HG03108 (cell line): Measurements from ENCODE around the gene PARD3B.

Experiments
- ATAC-seq: cut with Tn5 transposase; IDR thresholded peaks from one replicate; pipeline ENCODE4 v1.9.1; 2021; ENCODE audit warnings: moderate library complexity; ENCODE audit not compliant: unreplicated experiment

Gene PARD3B

DNA sequence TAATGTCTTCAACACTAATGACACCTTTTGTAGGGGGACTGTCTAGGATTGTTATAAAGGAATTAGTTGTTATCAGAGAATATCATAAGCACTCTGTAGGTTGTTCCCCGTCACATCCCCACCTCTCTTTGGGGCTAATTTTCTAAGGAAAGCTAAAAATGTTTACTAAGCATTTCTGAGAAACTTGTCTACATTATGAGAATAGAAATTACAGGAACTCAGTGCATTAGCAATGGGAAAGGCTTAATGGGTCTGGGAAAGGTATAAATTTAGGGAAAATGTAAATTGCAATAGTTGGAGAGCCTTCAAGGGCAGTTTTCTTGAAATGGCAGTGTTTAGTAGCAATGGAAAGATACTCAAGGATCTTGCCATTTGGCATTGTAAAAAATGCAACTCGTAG, 879.8 kb downstream of the PARD3B start:
- no peak for ATAC-seq

DNA sequence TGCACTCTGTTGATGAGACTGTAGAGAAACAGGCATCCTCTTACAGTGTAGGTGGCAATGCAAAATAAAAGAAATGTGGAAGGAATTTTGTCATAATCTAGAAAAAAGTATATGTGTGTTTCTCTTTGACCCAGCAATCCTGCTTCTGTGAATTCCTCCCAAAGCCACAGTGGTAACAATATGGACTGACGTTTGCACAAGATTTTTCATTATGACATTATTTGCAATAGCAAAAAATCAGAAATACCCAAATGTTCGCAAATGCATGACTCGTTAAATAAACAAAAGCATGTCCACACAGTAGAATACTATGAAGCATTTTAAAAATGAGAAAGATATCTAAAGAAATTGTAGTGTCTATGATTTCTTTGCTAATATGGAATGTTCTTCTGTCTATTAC, 881.8 kb downstream of the PARD3B start:
- no peak for ATAC-seq

DNA sequence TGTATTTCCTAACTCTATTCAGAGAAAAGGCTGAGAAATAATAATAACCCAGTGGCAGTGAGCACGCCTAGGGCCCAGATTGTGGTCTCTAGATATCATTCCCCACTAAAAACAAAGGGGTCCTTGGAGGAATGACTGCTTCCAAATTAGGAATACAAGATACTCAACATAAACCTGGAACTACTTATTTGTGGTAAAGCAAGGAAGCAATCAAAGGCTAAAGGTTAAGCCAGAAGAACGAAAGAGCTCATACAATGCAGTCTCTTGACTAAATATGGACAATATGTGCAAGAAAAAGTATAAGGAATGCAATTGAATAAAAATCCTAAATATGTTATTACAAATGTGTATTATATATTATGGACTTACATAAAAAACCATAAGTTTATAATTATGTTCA, 883.5 kb downstream of the PARD3B start:
- ATAC-seq = no peak

DNA sequence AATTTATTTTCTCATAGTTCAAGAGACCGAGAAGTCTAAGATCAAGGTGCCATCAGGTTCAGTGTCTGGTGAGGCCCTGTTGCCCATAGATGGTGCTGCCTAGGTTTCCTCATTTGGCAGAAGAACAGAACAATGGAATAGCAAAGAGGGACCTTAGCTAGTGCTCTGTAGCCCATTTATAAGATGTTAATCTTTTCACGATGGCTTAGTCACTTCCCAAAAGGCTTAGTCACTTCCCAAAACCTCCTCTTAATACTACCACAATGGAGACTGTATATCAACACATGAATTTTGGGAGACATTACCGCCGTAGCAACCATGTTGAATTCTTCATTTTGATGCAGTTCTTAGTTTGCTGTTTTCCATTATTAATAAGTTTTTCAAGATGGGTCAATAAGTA, 890.7 kb downstream of the PARD3B start:
- ATAC-seq = no peak

DNA sequence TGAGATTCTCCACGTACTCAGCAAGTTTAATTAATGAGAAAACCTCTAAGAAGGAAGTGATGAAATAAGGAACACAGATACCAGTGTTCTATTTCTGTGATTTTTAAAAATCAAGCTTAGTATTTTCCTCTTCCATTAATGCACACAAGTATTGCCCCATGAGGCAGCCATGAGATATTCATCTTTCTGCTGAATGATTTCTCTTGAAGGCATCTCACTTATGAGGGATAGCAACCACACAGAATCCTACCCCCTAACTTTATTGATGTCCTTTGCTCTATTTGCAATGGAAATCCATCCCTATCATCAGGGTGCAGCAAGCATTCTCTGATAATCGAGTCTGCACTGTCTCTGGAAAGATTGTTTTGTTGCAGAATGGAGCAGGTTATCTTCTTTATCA, 893.0 kb downstream of the PARD3B start:
- ATAC-seq = no peak

DNA sequence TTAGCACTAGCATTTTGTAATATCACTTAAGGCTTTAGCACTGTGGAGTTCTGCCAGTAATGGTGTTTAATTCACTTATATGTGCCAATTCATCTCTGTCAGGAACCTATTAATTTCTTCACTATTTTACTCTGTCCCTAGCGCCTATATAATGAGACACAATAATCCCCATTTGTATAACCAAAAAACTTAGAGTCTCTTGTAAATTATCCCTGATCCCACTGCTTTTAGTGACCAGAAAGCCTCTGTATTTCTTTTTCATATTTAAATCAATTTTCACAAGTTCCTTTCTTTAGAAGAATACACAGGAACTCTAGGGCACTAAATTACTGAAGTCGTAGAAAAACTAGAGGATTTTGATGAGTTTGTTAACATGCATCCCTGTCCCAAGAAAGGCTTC, 894.3 kb downstream of the PARD3B start:
- ATAC-seq = no peak

DNA sequence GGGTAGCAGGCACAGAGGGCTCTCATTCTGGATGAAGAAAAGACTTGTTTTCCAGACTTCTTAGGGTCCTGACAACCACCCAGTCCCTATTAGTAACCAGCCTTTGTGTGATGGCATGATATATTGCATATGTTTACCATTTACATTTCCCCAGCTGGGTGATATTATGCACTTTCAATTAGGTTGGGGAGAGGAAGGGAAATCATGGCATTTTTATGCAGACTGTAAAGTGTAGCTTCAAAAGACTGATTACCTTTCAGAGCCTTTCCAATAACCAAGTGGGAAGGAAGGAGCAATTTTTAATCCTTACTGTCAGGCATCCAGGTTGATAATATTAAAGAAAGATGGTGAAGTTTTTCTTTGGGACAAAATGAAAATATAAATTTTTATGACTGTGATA, 896.2 kb downstream of the PARD3B start:
- ATAC-seq = no peak

DNA sequence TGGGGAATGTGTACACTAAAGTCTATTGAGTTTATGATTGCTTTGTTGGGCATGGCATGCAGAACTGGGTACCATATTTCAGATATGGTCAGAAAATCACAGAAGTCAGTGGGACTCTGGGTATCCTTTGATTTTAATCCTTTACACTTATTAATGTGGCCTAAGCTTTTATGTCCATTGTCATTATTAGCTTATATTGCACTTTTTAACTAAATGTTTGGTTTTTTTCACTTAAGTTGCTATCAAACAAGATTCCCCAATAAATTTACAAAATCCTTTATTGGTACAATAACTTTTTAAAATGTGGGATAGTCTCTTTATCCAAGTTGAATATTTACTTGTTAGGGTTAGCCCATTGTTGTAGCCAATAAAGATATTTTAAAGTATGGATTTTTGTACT, 902.9 kb downstream of the PARD3B start:
- ATAC-seq = no peak

DNA sequence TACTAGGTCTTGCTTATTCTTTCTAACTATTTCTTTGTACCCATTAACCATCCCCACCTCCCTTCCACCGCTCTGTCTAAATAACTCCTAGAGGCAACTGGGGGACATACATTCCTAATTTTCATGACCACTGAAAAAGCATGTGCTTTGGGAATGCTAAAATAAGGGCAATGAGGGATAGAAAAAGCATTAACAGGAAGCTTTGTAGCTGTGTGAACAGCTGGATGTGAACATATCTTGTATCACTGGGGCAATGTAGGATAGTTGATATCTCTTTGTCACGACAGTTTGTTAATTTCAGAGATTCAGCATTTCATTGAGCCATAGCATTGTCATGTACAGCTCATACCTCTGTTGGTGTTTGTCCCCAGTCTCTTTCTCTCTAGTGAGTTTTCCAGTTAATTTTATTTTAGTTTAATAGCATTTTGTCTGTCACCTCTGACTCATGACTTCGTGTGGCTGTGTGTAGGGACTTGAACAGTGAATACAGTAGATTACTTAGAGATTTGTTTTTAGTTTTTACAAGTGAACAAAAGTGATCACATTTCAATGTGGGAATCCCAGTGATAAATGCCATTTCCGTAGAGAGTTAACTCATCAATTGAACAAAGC, 906.7 kb downstream of the PARD3B start:
- ATAC-seq = no peak

DNA sequence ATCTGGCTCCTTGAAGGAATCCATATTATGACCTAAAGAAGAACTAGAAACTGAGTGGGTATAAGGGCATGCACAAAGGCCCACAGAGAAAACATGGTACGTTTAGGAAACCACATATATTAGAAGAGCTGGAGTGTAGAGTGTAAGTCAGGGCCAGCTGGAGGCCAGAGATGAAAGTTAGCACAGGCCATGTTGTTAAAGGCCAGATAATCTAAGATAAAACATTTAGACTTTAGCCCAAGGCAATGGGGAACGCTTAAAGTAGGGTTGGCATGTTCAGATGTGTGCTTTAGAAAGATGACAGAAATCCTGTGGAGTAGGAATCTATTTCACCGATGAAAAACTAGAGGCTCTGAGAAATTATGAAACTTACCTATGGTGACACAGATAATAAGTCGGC, 907.9 kb downstream of the PARD3B start:
- ATAC-seq = no peak

DNA sequence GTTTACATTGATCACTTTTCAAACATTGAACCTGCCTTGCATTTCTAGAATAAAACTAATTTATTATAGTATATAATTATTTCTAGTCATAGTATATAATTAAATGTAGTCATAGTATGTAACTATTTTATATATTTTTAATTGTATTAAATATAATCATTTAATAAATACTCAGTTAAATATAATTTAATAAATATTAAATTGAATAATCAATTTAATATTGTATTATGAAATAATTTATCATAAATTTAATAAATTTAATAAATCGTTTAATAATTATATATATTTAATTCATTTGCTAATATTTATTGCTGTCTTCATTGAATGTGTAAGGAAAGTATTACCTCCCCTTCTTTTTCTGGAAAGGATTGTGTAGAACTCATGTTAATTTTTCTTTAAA, 911.4 kb downstream of the PARD3B start:
- ATAC-seq = no peak

DNA sequence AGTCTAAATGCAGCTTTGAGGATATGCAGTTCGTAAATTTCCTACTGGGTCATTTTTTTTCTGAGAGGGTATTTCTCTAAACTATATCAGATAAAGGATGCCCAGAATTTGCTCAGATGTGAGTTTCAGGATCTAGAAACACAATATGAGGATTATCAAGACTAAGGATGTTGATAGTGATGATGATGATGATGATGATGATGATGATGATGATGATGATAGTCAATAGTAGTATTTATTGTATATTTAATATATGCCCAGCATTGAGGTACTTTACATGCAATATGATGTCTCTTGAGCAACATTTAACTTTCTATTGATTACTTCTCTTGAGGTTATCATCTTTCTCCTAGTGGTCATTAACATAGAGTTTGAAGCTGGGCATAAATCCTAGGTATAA, 914.9 kb downstream of the PARD3B start:
- ATAC-seq = no peak

DNA sequence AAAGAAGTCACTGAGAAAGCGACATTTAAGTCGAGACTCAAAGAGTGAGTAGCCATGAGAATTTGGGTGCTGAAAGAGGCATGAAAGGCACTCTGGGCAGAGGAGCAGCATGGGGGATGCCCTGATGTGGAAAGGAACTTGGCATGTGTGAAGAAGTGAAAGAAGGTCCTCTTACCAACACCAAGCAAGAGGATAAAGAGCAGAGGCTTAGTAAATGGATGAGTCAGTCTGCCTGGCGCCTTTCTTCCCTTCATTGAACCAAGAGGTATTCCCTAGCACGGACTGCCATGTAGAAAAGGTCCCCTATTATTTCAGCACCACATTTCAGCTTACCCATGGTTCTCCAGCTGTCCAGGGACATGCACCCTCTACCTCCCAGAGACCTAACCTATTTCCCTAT, 915.9 kb downstream of the PARD3B start:
- no peak for ATAC-seq

DNA sequence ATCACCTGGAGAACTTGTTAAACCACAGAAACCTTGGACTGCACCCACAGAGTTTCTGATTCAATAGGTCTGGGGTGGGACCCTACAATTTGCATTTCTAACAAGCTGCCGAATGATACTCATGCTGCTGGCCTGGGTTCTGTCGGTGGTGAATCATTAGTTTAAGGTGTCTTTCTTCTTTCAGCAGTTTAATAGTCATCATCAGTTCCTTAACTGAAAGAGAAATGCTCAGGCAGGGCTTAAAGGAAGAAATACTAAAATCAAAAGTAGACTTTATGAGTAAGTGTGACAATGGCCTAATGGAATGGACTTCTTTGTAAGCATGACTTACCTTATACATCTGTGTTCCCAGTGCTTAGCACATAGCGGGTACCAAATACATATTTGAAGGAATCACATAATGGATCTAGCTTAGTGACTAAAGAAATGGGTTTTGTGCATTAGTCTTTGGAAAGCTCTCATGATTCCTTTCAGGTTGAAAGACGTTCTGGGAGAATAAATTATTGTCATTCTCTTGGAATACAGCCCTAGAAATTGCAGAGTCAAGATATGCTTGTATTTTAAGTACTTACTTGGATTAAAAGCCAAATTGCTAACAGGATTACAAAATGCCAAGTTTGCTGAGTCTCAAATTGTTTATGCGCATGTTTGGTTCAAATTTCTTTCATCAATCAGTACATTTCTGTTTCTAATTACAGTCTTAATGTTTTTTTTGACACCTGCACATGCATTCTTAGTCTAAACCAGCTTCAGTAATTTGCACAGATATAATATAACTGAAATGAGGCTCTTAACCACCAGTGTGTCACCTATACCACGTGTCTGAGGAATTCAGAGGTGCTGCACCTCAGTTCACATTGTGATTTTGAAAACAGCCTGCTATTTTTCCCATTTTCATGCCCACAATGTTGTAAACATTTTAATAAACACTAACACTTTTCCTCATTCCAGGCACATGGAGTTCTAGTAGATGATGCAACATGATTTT, 916.7 kb downstream of the PARD3B start:
- no peak for ATAC-seq

DNA sequence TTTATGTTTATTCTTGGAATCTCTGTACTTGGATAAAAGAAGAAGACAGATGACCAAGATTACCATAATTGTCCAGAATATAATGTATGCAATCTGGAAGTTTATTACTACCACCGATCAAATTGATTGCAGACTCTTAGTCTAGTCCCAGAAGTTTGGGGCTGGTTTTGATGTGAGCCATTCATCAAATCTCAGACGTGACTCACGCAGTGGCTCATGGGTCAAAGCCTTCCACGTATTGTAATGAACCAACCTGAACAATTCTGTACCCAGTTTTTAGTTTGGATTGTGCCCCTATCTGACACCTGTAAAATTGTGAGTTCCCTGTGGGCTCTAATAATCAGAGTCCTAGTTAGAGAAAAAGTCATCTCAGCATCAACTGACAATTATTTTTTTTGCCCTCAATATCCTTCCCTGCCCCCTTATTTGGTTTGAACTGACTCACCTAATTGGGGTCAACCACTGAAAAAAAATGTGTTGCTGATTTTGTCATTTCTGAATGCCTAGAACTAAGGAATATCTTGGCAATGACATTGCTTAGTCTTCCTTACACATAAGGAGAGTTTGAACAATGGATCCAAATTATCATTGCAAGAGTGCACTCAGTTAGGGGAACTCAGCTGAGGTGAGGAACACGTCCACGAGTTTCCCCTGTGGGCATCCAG, 917.5 kb downstream of the PARD3B start:
- no peak for ATAC-seq

DNA sequence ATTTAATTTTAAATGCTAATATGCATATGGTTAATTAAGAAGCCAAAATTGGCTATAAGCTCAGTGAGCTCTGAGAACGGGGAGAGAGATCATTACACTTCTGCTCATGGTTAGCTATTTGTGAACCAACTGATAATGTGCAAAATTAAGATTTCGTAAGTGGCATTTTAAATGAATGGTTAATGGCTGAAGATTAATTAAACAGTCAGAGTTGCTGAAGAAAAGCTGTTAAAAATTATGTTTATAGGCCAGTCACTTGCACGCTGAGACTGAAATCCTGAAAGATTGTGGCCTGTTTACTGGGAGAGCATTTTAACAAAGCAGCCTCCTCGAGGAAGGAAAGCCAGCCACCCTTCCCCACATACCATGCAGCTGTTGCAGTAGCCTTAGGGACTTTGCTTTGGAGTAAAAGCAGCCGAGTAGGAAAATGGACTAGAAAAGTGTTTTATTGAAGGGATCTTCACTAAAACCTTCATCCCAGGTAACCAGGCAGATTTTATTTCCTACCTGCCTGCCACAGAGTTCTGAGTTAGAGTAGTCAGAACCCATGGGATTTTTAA, 918.3 kb downstream of the PARD3B start:
- no peak for ATAC-seq

DNA sequence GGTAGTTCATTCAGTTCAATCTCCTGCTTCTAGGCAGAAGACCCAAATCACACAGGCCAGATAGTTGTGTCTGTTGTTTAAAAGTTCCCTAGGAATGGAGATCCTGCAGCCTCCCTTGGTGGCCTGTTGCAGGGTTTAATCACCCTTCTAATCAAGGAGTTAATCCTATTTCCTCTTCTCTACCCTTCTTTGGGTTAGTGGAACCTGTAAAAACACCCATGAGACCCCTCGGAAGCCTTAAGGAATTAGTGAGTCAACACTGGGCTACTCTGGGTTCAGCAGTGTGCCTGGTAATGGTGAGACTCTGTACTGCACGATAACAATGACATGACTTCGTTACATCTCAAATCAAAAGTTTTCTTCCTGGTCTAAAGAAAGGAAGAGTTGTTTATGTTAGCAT, 919.4 kb downstream of the PARD3B start:
- no peak for ATAC-seq

DNA sequence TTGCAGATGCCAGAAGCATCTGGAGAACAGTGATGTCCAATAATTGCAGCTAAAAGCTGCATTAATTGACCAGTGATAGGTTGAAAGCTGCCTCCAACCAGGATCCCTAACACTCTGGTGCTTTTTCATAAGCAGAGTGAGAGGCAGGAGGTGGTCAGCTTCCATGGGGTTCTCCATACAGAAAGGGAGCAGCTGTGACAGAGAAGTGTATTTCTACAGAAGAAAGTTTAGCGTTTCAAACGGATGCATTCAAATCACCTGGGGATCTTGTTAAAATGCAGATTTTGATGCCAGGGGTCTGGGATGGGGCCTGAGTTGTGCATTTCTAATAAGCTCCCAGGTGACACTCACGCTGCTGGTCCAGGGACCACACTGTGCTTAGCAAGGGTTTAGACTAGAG, 920.5 kb downstream of the PARD3B start:
- no peak for ATAC-seq

DNA sequence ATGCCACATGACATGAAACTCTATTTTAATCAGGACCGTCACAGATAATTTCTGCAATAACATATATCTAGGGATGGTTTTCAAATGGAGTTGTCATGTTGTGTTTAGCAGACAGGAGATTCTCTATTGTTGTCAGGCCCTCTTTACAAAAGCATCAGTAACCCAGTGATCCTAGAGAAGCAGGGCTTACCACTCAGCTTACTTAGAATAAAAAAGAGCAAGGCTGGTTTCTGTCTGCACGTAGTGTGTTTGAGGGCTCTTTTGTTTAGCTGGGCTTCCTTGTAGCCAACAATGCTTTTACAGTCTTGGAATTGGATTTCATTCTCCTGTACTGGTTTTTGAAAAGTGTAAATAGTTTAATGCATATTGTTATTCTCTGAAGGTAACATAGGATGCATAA, 926.5 kb downstream of the PARD3B start:
- ATAC-seq = no peak

DNA sequence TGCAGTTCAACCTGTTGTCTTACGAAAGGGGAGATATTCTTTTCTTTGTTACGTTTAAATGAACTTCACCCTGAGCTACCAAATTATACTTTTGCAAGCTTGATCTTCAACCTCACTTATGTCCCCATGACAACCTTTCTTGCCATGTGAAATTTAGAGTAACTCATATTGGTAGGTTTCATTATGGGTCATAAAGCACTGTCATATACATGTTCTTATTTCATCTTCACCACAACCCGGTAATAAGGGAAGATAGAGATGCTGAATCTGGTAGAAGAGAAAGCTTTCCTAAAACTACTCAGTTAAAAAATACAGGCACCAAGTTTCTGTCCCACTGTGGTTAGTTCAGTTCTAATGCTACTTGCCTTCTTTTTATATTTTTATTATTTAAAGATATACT, 928.5 kb downstream of the PARD3B start:
- ATAC-seq = no peak

DNA sequence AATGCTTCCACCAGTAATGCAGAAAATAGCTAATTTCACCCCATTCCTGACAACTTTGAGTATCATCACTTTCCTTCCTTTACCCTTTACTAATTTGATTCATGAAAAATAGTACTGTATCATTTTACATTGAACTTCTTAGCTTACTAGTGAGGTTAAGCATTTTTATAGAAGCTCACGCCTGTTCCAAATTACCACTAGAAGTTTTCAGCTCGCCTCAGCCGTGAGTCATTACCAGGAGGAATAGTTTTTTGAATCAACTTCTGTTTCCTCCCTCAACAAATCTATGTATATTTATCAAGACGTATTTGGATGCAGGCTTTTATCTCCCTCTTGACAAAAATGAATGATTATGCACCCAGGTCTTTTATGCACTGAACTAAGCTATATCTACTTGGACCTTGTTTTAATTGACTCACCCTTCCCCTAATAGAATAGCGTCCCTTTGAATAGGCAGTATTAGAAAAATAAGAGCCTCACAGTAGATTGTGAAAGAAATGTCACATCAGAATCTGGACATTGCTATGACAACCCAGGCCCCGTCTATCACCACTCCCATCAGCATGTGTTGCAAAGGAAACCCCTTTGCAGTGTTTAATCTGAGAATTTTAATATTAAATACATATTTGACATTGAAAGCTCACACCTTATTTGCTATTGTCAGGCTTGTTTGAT, 929.6 kb downstream of the PARD3B start:
- ATAC-seq = no peak
